AG10803 (cell line): ENCODE data around the gene STRN3.

Source experiments
- DNase-seq: peaks from one replicate; pipeline ENCODE4 v3.0.0; 2010; ENCODE audit warnings: low read depth
- H3K4me3 ChIP-seq: 2 replicates; pipeline ENCODE4 v1.5.1; 2011; ENCODE audit warnings: mild to moderate bottlenecking, low read length, control low read depth
- CTCF ChIP-seq: conservative IDR thresholded peaks from 2 replicates; pipeline ENCODE4 v1.5.1; 2011; ENCODE audit warnings: mild to moderate bottlenecking, low read length, control low read depth, inconsistent platforms

Gene STRN3

DNA sequence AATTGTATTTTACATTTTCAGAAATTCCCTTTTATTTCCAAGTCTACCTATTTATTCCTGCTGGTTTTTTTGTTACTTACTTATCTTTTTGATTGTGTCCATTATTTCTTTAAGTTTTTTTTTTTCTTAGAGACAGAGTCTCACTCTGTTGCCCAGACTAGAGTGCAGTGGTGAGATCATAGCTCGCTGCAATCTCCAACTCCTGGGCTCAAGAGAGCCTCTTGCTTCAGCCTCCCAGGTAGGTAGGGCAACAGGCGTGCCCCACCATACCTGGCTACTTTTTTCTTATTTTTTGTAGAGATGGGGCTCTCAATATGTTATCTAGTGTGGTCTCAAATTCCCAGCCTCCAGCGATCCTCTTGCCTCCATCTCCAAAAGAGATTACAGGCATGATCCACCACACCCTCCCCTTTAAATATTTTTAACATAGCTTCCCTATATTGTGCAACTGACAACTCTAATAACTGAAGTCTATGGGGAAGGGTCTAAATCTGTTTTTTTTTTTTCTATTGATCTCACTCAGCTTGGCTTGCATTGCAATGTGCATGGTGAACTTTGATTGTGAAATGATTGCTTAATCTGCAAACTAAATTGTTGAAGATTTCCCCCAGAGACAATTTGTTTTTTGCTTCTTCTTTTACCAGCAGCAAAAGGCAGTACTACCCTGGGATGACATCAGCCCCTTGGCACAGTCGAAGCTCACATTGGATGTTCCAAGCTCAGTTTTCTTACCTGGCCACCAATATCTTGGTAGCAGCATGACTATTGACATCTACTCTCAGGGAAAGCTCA is 177.5 kb downstream of the STRN3 start:
- no peak for DNase-seq
- TF ChIP-seq CTCF, result no peak
- H3K4me3 ChIP-seq, result no peak overlapping the region
